Naive thymus-derived CD8-positive, alpha-beta T cell (primary cell): ENCODE results near the gene ULK4. TPM values are rescaled to one million over a fixed set of nuclear protein-coding genes. Genes with fewer than 3 reads are reported as not detected.
A peak's percentile ranks its signal among the peaks of the same experiment; 100 is the strongest.

Experiments
- ATAC-seq, 2 donors: fragments of 150-1000 bp; cut with Tn5 transposase in 1 of 2; sonication (Bioruptor Pico), chemical (Tn5 transposase) in 1 of 2; 1 replicate in 1 of 2; 2 replicates in 1 of 2; pipeline ENCODE4 v1.10.0; 2021; ENCODE audit warnings: mild to moderate bottlenecking in 2 of 2, moderate library complexity in 2 of 2
- POLR2A ChIA-PET: fragments of 350-600 bp; sonication (Branson Sonifier 250); formaldehyde crosslinking; loops from one replicate; lab custom pipeline; 2021; ENCODE audit warnings: antibody characterized with exemption; lab: Charles Lee
- DNase-seq, 10 donors: peaks; one replicate each; pipeline versions ENCODE4 v3.0.0 to v3.0.0-alpha.2; 2020 to 2022
- H3K27ac Mint-ChIP-seq, 10 donors: one replicate each; pipeline ENCODE4 v1.8.0; 2020 to 2022; ENCODE audit warnings: mild to moderate bottlenecking in 10 of 10, mixed read lengths in 10 of 10, moderate library complexity in 4 of 10, inconsistent platforms in 1 of 10
- H3K27me3 Mint-ChIP-seq, 5 donors: one replicate each; pipeline ENCODE4 v1.8.0; 2021 to 2022; ENCODE audit warnings: mixed read lengths in 5 of 5
- H3K36me3 Mint-ChIP-seq, 3 donors: one replicate each; pipeline ENCODE4 v1.8.0; 2020 to 2022; ENCODE audit warnings: mixed read lengths in 3 of 3, mild to moderate bottlenecking in 2 of 3, inconsistent platforms in 1 of 3
- H3K4me1 Mint-ChIP-seq, 4 donors: one replicate each; pipeline ENCODE4 v1.8.0; 2021 to 2022; ENCODE audit warnings: mixed read lengths in 4 of 4
- H3K4me3 Mint-ChIP-seq, 10 donors: one replicate each; pipeline ENCODE4 v1.8.0; 2020 to 2022; ENCODE audit warnings: mild to moderate bottlenecking in 10 of 10, mixed read lengths in 10 of 10, moderate library complexity in 6 of 10, inconsistent platforms in 1 of 10
- H3K9me3 Mint-ChIP-seq, 9 donors: one replicate each; pipeline ENCODE4 v1.8.0; 2020 to 2022; ENCODE audit warnings: mixed read lengths in 9 of 9, mild to moderate bottlenecking in 3 of 9, inconsistent platforms in 1 of 9, moderate library complexity in 1 of 9
- polyA plus RNA-seq, 3 donors: library from polyadenylated mRNA; unstranded; fragments of 300-500 nt; fragmentation: Illumina TruSeq; gene quantifications; one replicate each; pipeline ENCODE4 v1.2.3, GENCODE V29; 2021
- total RNA-seq, 8 experiments: library from RNA in 2 of 8; stranded (reverse) in 2 of 8; gene quantifications; one replicate each; pipeline ENCODE4 v1.2.3 and lab custom pipeline; 2021 to 2026

The ULK4 gene
- total and polyA plus RNA-seq, 5 experiments from 2014 or later = 6.6 to 16.8 (median 10.7) TPM

DNA sequence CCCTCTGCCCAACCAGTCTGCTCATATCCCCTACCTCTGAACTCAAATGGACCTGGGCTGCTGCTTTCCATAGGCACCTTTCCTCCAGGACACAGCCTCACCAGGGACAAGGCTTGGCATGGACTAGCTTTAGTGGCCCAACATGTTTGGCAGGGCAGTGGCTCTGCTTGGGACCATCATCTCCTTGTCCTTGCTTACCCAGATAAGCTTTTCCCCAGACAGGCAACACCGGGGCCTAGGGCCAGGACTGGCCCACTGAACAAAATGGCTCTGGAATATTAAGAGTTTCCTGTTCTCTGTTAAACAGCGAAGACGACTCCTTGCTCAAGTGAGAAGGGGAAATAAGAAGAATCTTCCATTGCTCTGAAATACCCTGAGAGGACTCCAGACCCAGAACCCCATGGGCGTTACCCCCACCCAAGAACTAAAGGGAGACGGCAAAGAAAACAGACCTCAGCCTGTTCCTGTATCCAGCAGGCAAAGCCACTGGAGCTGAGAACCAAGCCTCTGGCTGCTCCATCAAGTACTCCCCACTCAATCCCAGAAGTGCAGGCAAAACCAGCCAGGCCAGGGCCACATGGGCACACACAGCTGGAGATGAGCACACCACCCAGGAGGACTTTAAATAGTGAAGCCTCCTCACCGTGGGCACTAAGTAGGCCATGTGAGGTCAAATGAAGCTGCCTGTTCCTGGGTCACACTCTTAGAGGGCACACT lies 717.1 kb downstream of the ULK4 start:
- DNase-seq = no peak
- Mint-ChIP-seq H3K27me3 (no peaks in the 10 kb centered on the region), H3K4me1 (peaks cover 0 to 3% (median 1%) of the 10 kb centered on the region in 4 donors), H3K36me3 (peaks cover 0 to 25% (median 3%) of the 10 kb centered on the region in 3 donors), H3K27ac (peak overlapping the region in 8 of 10 donors; percentile 29 to 67 (median 46)), H3K9me3 (no peaks in the 10 kb centered on the region), H3K4me3 (no peak overlapping the region)
- peak in 1 of 2 donors; percentile 8 for ATAC-seq
- POLR2A ChIA-PET = interaction anchor here (0.8 to 2.2 kb wide), 2 partner anchors 45 to 46 kb away, joined by 3 to 7 read pairs; partner anchors contain the start of gene CTNNB1

DNA sequence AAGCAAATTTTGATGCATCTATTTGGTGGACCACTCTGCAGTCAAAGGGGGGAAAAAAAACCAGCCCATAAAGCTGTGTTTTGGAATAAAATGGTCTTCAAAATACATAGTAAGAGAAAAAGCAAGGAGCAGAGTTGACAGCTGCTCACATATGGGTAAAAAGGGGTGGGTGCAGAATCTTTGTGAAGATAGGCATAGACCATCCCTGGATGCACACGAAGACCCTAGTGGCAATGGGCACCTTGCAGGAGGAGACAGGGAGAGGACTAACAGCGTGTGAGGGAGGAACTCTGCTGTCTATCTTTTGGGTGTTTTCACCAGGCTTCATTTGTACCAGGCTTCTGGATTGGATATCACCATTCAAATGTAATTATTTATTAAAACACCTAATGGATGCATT lies 718.7 kb downstream of the ULK4 start:
- peak overlapping the region in 5 of 10 donors; percentile 36 to 70 (median 57) for H3K27ac Mint-ChIP-seq

DNA sequence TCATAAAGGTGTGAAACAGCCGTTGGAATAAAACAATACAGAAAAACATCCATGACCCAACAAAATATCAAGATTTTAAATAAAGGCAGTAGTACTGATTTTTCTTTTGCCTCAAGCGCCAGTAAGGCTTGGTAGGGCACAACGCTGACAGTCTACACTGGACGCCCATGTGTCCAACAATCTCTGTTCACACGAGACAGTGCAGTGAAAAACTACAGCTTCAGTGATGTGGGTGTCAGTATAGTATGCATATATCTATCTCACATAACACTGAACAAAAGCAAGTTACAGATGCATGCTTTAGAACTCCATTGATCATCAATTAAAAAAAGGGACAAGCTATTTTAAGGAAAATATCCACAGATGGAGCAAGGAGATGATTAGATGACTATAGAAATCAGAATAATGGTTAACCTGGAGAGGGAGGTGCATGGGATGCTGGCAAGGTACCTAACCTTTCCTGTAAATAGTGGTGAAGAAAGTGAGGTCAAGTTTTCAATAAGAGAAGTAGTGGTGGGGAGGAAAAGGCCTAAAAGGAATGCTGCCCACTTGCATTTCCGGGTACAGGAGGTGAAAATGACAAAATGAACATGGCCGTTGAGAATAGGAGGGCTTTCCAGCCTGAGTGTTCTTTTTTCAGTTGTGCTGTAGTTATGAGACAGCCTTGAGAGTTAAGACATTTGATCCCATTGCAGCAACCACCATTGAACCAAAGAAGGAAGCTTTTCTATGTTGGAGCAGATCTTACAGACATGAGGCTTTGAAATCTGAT lies 719.9 kb downstream of the ULK4 start:
- Mint-ChIP-seq H3K36me3 (peaks cover 0 to 53% (median 21%) of the 10 kb centered on the region in 3 donors), H3K4me1 (peaks cover 0 to 8% (median 3%) of the 10 kb centered on the region in 4 donors), H3K4me3 (peak overlapping the region in 1 of 10 donors; percentile 12), H3K9me3 (no peaks in the 10 kb centered on the region), H3K27ac (peak overlapping the region in 7 of 10 donors; percentile 18 to 88 (median 58)), H3K27me3 (no peaks in the 10 kb centered on the region)
- no peak for DNase-seq
- POLR2A ChIA-PET = interaction anchor here (1.3 kb wide), 1 partner anchor 42 kb away, joined by 3 read pairs; no protein-coding TSS in a partner anchor
- ATAC-seq = peak in 1 of 2 donors; percentile 31

More for the DNA sequence above, 718.7 kb downstream of the ULK4 start:
- no peaks in the 10 kb centered on the region for H3K9me3 Mint-ChIP-seq
- DNase-seq (no peak), ATAC-seq (peak in 1 of 2 donors; percentile 29)
- POLR2A ChIA-PET = interaction anchor here (2.2 kb wide), 1 partner anchor 44 kb away, joined by 7 read pairs; the partner anchor contains the start of gene CTNNB1
- H3K27me3 Mint-ChIP-seq = no peaks in the 10 kb centered on the region
- peaks cover 0 to 6% (median 3%) of the 10 kb centered on the region in 4 donors for H3K4me1 Mint-ChIP-seq
- no peak overlapping the region for H3K4me3 Mint-ChIP-seq
- peaks cover 0 to 41% (median 14%) of the 10 kb centered on the region in 3 donors for H3K36me3 Mint-ChIP-seq

DNA sequence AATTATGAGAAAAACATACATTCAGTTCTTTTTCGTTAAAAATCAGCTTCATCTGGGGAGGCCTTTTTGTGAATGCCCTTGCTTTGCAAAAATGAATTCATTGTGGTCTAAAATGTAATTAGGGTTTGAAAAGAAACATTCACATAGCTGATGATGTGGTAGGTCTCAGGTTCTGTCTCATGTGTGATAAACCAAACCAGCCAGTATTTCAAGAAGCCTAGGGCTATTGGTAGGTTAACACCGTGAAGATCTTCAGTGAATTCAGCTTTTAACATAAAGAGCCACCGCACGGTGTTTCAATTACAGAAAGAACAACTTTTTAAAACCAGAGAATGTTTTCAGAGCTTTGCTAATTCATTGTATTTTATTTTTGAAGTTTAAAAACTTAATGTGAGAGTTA lies 720.7 kb downstream of the ULK4 start:
- ATAC-seq (no peak), DNase-seq (no peak)
- peaks cover 0 to 61% (median 26%) of the 10 kb centered on the region in 3 donors for H3K36me3 Mint-ChIP-seq
- peak overlapping the region in 2 of 10 donors; percentile 65 to 70 for H3K27ac Mint-ChIP-seq
- H3K4me3 Mint-ChIP-seq = no peak overlapping the region
- H3K4me1 Mint-ChIP-seq = peaks cover 0 to 8% (median 3%) of the 10 kb centered on the region in 4 donors
- POLR2A ChIA-PET = interaction anchor here (1.3 kb wide), 1 partner anchor 41 kb away, joined by 3 read pairs; no protein-coding TSS in a partner anchor
- H3K9me3 Mint-ChIP-seq = no peaks in the 10 kb centered on the region
- H3K27me3 Mint-ChIP-seq = no peaks in the 10 kb centered on the region

DNA sequence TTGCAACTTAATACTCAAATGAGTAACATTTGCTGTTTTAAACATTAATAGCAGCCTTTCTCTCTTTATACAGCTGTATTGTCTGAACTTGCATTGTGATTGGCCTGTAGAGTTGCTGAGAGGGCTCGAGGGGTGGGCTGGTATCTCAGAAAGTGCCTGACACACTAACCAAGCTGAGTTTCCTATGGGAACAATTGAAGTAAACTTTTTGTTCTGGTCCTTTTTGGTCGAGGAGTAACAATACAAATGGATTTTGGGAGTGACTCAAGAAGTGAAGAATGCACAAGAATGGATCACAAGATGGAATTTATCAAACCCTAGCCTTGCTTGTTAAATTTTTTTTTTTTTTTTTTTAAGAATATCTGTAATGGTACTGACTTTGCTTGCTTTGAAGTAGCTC lies 722.3 kb downstream of the ULK4 start:
- no peak for DNase-seq
- Mint-ChIP-seq H3K4me1 (peaks cover 0 to 8% (median 4%) of the 10 kb centered on the region in 4 donors), H3K36me3 (peaks cover 0 to 73% (median 33%) of the 10 kb centered on the region in 3 donors), H3K27ac (peak overlapping the region in 7 of 10 donors; percentile 8 to 86 (median 26)), H3K27me3 (no peaks in the 10 kb centered on the region), H3K9me3 (no peaks in the 10 kb centered on the region), H3K4me3 (no peak overlapping the region)
- POLR2A ChIA-PET = no interaction called here
- ATAC-seq = no peak

DNA sequence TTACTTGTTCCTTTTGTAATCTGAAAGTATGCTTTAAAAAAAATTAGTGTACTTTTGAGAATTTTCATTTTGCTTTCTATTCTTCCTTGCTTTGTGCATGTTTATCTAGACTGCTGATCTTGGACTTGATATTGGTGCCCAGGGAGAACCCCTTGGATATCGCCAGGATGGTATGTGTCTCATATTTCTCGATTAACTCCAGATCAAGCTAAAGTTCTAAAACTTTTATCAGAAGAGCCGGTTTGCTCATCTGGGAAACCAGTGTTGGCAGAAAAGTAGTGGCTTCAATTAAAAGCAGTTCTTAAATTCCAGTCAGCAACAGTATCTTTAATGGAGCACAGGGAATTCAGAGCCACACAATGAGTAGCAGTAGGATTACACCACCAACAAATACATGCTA lies 724.0 kb downstream of the ULK4 start:
- ATAC-seq (no peak), DNase-seq (no peak)
- Mint-ChIP-seq H3K4me1 (peaks cover 0 to 8% (median 4%) of the 10 kb centered on the region in 4 donors), H3K4me3 (no peak overlapping the region), H3K27ac (peak overlapping the region in 4 of 10 donors; percentile 7 to 60 (median 30)), H3K9me3 (no peaks in the 10 kb centered on the region), H3K36me3 (peaks cover 0 to 90% (median 44%) of the 10 kb centered on the region in 3 donors), H3K27me3 (no peaks in the 10 kb centered on the region)
- POLR2A ChIA-PET = interaction anchor here (0.7 kb wide), 1 partner anchor 8 kb away, joined by 8 read pairs; no protein-coding TSS in a partner anchor

DNA sequence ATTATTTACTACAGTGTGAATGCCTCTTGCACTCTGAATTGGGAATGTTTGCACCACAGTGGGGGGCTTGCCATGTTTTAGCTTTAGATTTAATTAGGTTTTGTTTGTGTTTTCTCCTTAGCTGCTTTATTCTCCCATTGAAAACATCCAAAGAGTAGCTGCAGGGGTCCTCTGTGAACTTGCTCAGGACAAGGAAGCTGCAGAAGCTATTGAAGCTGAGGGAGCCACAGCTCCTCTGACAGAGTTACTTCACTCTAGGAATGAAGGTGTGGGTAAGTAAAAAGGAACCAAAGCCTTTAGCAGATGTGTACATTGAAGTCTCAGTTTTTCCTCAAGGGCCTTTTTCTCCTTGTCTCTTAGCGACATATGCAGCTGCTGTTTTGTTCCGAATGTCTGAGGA lies 725.7 kb downstream of the ULK4 start:
- no peak for ATAC-seq
- Mint-ChIP-seq H3K4me3 (no peak overlapping the region), H3K9me3 (no peaks in the 10 kb centered on the region), H3K4me1 (peaks cover 0 to 12% (median 9%) of the 10 kb centered on the region in 4 donors), H3K36me3 (peaks cover 0 to 98% (median 47%) of the 10 kb centered on the region in 3 donors), H3K27ac (peak overlapping the region in 3 of 10 donors; percentile 40 to 67 (median 60)), H3K27me3 (no peaks in the 10 kb centered on the region)
- no peak for DNase-seq
- POLR2A ChIA-PET = interaction anchor here (0.8 kb wide), 1 partner anchor 37 kb away, joined by 3 read pairs; the partner anchor contains the start of gene CTNNB1

DNA sequence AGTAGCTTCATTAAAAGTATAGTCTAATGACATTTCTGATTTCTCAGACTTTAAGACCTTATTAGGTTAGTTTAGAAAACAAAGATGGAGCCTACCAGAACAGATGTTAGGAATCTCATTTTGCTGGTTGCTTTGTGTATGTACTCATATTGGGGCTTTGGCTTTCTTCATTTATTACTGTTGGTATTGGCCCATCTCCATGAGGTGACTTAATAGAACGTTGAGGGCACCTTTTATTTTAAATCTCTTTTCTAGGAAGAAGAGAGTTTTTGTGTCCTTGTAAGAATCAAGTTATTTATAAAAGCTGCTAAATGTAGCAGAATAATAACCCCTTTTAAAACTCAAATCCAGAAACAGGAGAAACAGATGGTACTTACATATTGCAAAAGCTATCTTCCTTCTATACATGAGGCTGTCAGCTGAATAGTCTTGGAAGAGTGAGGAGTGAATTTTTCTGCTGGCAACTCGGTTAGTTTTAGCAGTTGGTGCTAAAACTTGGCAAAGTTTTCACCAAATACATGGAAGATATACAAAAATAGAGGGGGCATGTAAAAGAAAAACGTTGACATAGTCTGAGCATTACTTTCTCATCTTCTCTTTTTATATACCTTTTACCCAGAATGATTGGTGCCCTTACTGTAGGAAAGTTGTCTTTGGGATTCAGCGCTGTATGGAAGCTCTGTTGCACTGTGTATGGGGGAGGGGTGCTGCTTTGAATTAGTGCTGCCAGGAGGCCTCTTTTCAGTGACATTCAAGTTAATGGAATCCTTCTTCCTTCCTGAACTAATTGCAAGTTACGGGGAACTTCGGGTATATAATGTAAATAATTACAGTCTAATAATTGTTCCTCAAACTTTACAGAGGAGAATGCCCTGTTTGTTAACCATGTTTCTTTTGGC lies 726.8 kb downstream of the ULK4 start:
- DNase-seq (no peak), ATAC-seq (no peak)
- no peaks in the 10 kb centered on the region for H3K9me3 Mint-ChIP-seq
- H3K27me3 Mint-ChIP-seq = no peaks in the 10 kb centered on the region
- peaks cover 0 to 20% (median 16%) of the 10 kb centered on the region in 4 donors for H3K4me1 Mint-ChIP-seq
- H3K4me3 Mint-ChIP-seq = peak overlapping the region in 1 of 10 donors; percentile 24
- peak overlapping the region in 4 of 10 donors; percentile 3 to 69 (median 44) for H3K27ac Mint-ChIP-seq
- H3K36me3 Mint-ChIP-seq = peaks cover 6 to 100% (median 52%) of the 10 kb centered on the region in 3 donors
- POLR2A ChIA-PET = no interaction called here

DNA sequence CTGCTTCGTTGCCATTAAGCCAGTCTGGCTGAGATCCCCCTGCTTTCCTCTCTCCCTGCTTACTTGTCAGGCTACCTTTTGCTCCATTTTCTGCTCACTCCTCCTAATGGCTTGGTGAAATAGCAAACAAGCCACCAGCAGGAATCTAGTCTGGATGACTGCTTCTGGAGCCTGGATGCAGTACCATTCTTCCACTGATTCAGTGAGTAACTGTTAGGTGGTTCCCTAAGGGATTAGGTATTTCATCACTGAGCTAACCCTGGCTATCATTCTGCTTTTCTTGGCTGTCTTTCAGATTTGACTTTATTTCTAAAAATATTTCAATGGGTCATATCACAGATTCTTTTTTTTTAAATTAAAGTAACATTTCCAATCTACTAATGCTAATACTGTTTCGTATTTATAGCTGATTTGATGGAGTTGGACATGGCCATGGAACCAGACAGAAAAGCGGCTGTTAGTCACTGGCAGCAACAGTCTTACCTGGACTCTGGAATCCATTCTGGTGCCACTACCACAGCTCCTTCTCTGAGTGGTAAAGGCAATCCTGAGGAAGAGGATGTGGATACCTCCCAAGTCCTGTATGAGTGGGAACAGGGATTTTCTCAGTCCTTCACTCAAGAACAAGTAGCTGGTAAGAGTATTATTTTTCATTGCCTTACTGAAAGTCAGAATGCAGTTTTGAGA lies 737.6 kb downstream of the ULK4 start:
- POLR2A ChIA-PET = interaction anchor here (1.2 to 1.3 kb wide), 2 partner anchors 25 kb away, joined by 3 to 6 read pairs; partner anchors contain the start of gene CTNNB1
- Mint-ChIP-seq H3K4me1 (peaks cover 26 to 78% (median 71%) of the 10 kb centered on the region in 4 donors), H3K36me3 (peaks cover 7 to 60% (median 30%) of the 10 kb centered on the region in 3 donors), H3K27ac (peak overlapping the region in 5 of 10 donors; percentile 7 to 74 (median 47)), H3K9me3 (no peaks in the 10 kb centered on the region), H3K4me3 (no peak overlapping the region), H3K27me3 (no peaks in the 10 kb centered on the region)
- DNase-seq (no peak), ATAC-seq (no peak)

DNA sequence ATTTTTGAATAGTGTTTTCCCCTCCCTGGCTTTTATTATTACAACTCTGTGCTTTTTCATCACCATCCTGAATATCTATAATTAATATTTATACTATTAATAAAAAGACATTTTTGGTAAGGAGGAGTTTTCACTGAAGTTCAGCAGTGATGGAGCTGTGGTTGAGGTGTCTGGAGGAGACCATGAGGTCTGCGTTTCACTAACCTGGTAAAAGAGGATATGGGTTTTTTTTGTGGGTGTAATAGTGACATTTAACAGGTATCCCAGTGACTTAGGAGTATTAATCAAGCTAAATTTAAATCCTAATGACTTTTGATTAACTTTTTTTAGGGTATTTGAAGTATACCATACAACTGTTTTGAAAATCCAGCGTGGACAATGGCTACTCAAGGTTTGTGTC lies 738.2 kb downstream of the ULK4 start:
- H3K36me3 Mint-ChIP-seq = peaks cover 7 to 54% (median 30%) of the 10 kb centered on the region in 3 donors
- H3K4me1 Mint-ChIP-seq = peaks cover 27 to 79% (median 72%) of the 10 kb centered on the region in 4 donors
- H3K9me3 Mint-ChIP-seq = no peaks in the 10 kb centered on the region
- DNase-seq = no peak
- ATAC-seq = no peak
- peak overlapping the region in 2 of 10 donors; percentile 47 to 74 for H3K27ac Mint-ChIP-seq
- no peaks in the 10 kb centered on the region for H3K27me3 Mint-ChIP-seq
- no peak overlapping the region for H3K4me3 Mint-ChIP-seq
- POLR2A ChIA-PET = interaction anchor here (1.3 kb wide), 1 partner anchor 25 kb away, joined by 6 read pairs; the partner anchor contains the start of gene CTNNB1

DNA sequence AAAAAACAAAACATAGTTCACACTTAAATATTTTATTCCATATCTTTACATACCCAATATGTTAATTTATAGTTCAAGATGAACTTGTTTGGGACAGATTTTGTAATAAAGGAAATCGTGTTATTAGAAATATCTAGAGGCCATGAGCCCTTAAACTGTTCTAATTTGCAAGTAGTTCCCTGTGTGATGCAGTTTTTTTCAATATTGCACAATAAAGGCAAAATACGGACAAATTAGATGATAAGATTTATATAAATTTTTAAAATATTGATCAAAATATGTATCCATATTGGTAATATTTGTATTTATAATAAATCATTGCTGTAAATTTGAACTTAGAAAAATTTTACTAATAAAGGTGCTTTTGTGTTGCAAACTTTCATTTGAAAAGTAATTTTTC lies 738.8 kb downstream of the ULK4 start:
- POLR2A ChIA-PET = interaction anchor here (1.3 kb wide), 1 partner anchor 24 kb away, joined by 6 read pairs; the partner anchor contains the start of gene CTNNB1
- Mint-ChIP-seq H3K4me3 (no peak overlapping the region), H3K27ac (peak overlapping the region in 1 of 10 donors; percentile 34), H3K36me3 (peaks cover 7 to 48% (median 26%) of the 10 kb centered on the region in 3 donors), H3K4me1 (peaks cover 27 to 79% (median 71%) of the 10 kb centered on the region in 4 donors), H3K9me3 (no peaks in the 10 kb centered on the region), H3K27me3 (no peaks in the 10 kb centered on the region)
- ATAC-seq = no peak
- no peak for DNase-seq
